ENCODE data around the gene CH25H.

CH25H gene

GRCh38 chr10:89163265-89163995 is 43.7 kb downstream of the CH25H start:
- no peak overlapping the region for H3K4me3 ChIP-seq (ENCODE audit: low read depth, low read length)
- no peak for DNase-seq
- H3K27ac ChIP-seq = no peak overlapping the region
- H3K9me3 ChIP-seq (ENCODE audit: severe bottlenecking) = no peaks in the 10 kb centered on the region
- no peak for TF ChIP-seq CTCF (IDR thresholded peaks at IDR 0.05; ENCODE audit: low read depth, low read length)
- H3K27me3 ChIP-seq (ENCODE audit: insufficient read depth, low read depth, severe bottlenecking) = no peaks in the 10 kb centered on the region
- no peaks in the 10 kb centered on the region for H3K36me3 ChIP-seq

- DNase-seq = no peak
- TF ChIP-seq CTCF (IDR thresholded peaks at IDR 0.05; ENCODE audit: low read depth, low read length) = no peak
- Histone ChIP-seq H3K27ac (no peak overlapping the region), H3K27me3 (ENCODE audit: insufficient read depth, low read depth, severe bottlenecking) (no peaks in the 10 kb centered on the region), H3K9me3 (ENCODE audit: severe bottlenecking) (no peaks in the 10 kb centered on the region), H3K36me3 (no peaks in the 10 kb centered on the region), H3K4me3 (ENCODE audit: low read depth, low read length) (no peak overlapping the region)
Observed at GRCh38 chr10:89162596-89162995, 44.5 kb downstream of the CH25H start.

GRCh38 chr10:89160339-89160738 is 46.8 kb downstream of the CH25H start:
- Histone ChIP-seq H3K27me3 (ENCODE audit: insufficient read depth, low read depth, severe bottlenecking) (no peaks in the 10 kb centered on the region), H3K9me3 (ENCODE audit: severe bottlenecking) (no peaks in the 10 kb centered on the region), H3K27ac (no peak overlapping the region), H3K36me3 (no peaks in the 10 kb centered on the region), H3K4me3 (ENCODE audit: low read depth, low read length) (no peak overlapping the region)
- no peak for DNase-seq
- no peak for TF ChIP-seq CTCF (IDR thresholded peaks at IDR 0.05; ENCODE audit: low read depth, low read length)

- no peak for DNase-seq
- no peaks in the 10 kb centered on the region for H3K9me3 ChIP-seq (ENCODE audit: severe bottlenecking)
- TF ChIP-seq CTCF (IDR thresholded peaks at IDR 0.05; ENCODE audit: low read depth, low read length) = no peak
- no peaks in the 10 kb centered on the region for H3K36me3 ChIP-seq
- no peak overlapping the region for H3K27ac ChIP-seq
- no peaks in the 10 kb centered on the region for H3K27me3 ChIP-seq (ENCODE audit: insufficient read depth, low read depth, severe bottlenecking)
- H3K4me3 ChIP-seq (ENCODE audit: low read depth, low read length) = no peak overlapping the region
Observed at GRCh38 chr10:89159761-89160160, 47.4 kb downstream of the CH25H start.

- H3K27ac ChIP-seq = no peak overlapping the region
- no peaks in the 10 kb centered on the region for H3K36me3 ChIP-seq
- TF ChIP-seq CTCF (IDR thresholded peaks at IDR 0.05; ENCODE audit: low read depth, low read length) = no peak
- no peak overlapping the region for H3K4me3 ChIP-seq (ENCODE audit: low read depth, low read length)
- H3K9me3 ChIP-seq (ENCODE audit: severe bottlenecking) = no peaks in the 10 kb centered on the region
- no peaks in the 10 kb centered on the region for H3K27me3 ChIP-seq (ENCODE audit: insufficient read depth, low read depth, severe bottlenecking)
- DNase-seq = no peak
Observed at GRCh38 chr10:89159316-89159715, 47.8 kb downstream of the CH25H start.

- H3K27ac ChIP-seq = no peak overlapping the region
- H3K27me3 ChIP-seq (ENCODE audit: insufficient read depth, low read depth, severe bottlenecking) = no peaks in the 10 kb centered on the region
- DNase-seq = no peak
- H3K4me3 ChIP-seq (ENCODE audit: low read depth, low read length) = no peak overlapping the region
- H3K36me3 ChIP-seq = no peaks in the 10 kb centered on the region
- no peaks in the 10 kb centered on the region for H3K9me3 ChIP-seq (ENCODE audit: severe bottlenecking)
- TF ChIP-seq CTCF (IDR thresholded peaks at IDR 0.05; ENCODE audit: low read depth, low read length) = no peak
Observed at GRCh38 chr10:89158446-89158845, 48.7 kb downstream of the CH25H start.

Data from WERI-Rb-1 (cell line).